Natural killer cell (primary cell): Measurements from ENCODE around the gene RGS2. TPM values are rescaled to one million over a fixed set of nuclear protein-coding genes. Genes with fewer than 3 reads are reported as not detected.

Source experiments
- ATAC-seq, 3 donors: fragments of 150-1000 bp in 2 of 3; fragments of 200-7000 bp in 1 of 3; cut with Tn5 transposase; 1 replicate in 1 of 3; 2 replicates in 2 of 3; pipeline ENCODE4 v1.10.0; 2021; ENCODE audit warnings: mild to moderate bottlenecking in 2 of 3, moderate library complexity in 2 of 3
- DNase-seq, 2 donors: peaks; one replicate each; pipeline versions ENCODE4 v3.0.0 to v3.0.0-alpha.2; 2013 to 2021; ENCODE audit warnings: mixed read lengths in 1 of 2
- H3K27ac ChIP-seq: one replicate; pipeline ENCODE4 v1.5.1; 2013; ENCODE audit warnings: mild to moderate bottlenecking, low read length
- H3K27me3 ChIP-seq: one replicate; pipeline ENCODE4 v1.6.1; 2013; ENCODE audit warnings: low read length; ENCODE audit not compliant: control insufficient read depth, insufficient read depth
- H3K36me3 ChIP-seq: one replicate; pipeline ENCODE4 v1.6.1; 2013; ENCODE audit warnings: low read length; ENCODE audit not compliant: control insufficient read depth, insufficient read depth
- H3K4me1 ChIP-seq: one replicate; pipeline ENCODE4 v1.6.1; 2013; ENCODE audit warnings: low read length; ENCODE audit not compliant: control insufficient read depth, insufficient read depth
- H3K4me3 ChIP-seq: one replicate; pipeline ENCODE4 v1.5.1; 2013; ENCODE audit warnings: low read length
- H3K9me3 ChIP-seq: one replicate; pipeline ENCODE4 v1.6.1; 2013; ENCODE audit warnings: low read length; ENCODE audit not compliant: control insufficient read depth, insufficient read depth
- H3K27ac Mint-ChIP-seq, 2 donors: one replicate each; pipeline ENCODE4 v1.8.0; 2022; ENCODE audit warnings: mild to moderate bottlenecking in 2 of 2, mixed read lengths in 2 of 2, moderate library complexity in 1 of 2
- H3K27me3 Mint-ChIP-seq, 2 donors: one replicate each; pipeline ENCODE4 v1.8.0; 2022; ENCODE audit warnings: low read depth in 2 of 2, mixed read lengths in 2 of 2
- H3K36me3 Mint-ChIP-seq: one replicate; pipeline ENCODE4 v1.8.0; 2022; ENCODE audit warnings: mixed read lengths
- H3K4me1 Mint-ChIP-seq, 2 donors: one replicate each; pipeline ENCODE4 v1.8.0; 2022; ENCODE audit warnings: mixed read lengths in 2 of 2
- H3K4me3 Mint-ChIP-seq: one replicate; pipeline ENCODE4 v1.8.0; 2022; ENCODE audit warnings: mild to moderate bottlenecking, moderate library complexity, mixed read lengths
- H3K9me3 Mint-ChIP-seq, 2 donors: one replicate each; pipeline ENCODE4 v1.8.0; 2022; ENCODE audit warnings: mixed read lengths in 2 of 2
- WGBS: methylation state at CpG from one replicate; pipeline ENCODE4 v1.1.7; 2013; ENCODE audit warnings: missing lambda C conversion rate; ENCODE audit not compliant: insufficient coverage; 5-methylcytosine and 5-hydroxymethylcytosine counted together
- intact Hi-C: fragments of 100-400 bp; cut with micrococcal nuclease; formaldehyde crosslinking; loops from one replicate; pipeline ENCODE4 v1.14.2; 2022
- total RNA-seq, 4 donors: library from RNA; stranded (reverse); fragments of 120-200 nt in 1 of 4; gene quantifications; one replicate each; pipeline versions ENCODE4 v1.2.3 to v1.2.4, GENCODE V29; 2013 to 2022
- TF ChIP-seq, protein P1 (sequence below): fragments of 200-600 bp; IDR thresholded peaks from one replicate; pipeline ENCODE4 v1.8.0; 2022; ENCODE audit warnings: antibody characterized with exemption

The RGS2 gene
- total RNA-seq, 3 donors from 2014 or later (not counting 1 experiment from before 2014, with no cell fraction given), result 117 to 268 (median 154) TPM

DNA sequence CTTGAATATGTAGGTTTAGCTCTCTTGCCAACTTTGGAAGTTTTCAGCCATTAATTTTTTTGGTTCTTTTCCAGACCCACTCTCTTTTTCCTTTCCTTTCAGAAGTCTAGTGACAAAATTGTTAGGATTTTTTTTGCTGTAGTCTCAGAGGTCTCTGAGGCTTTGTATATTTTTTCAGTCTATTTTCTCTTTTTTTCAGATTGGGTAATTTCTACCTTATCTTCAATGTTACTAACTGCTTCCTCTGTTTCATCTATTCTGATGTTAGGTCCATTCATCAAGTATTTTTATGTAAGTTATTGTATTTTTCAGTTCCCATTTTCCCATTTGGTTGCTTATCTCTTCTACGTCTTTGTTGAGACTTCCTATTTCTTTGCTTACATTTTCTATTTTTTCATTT, 15.7 kb downstream of the RGS2 start:
- no peak overlapping the region for H3K4me3 Mint-ChIP-seq
- peaks cover 19 to 37% of the 10 kb centered on the region in 2 donors for H3K27me3 Mint-ChIP-seq
- no peaks in the 10 kb centered on the region for H3K36me3 Mint-ChIP-seq
- H3K4me1 ChIP-seq, result no peaks in the 10 kb centered on the region
- H3K4me3 ChIP-seq, result no peak overlapping the region
- no CpG with 5 or more reads among the region's 1 CpG for WGBS
- no peak overlapping the region for H3K27ac Mint-ChIP-seq
- TF ChIP-seq, protein P1, sequence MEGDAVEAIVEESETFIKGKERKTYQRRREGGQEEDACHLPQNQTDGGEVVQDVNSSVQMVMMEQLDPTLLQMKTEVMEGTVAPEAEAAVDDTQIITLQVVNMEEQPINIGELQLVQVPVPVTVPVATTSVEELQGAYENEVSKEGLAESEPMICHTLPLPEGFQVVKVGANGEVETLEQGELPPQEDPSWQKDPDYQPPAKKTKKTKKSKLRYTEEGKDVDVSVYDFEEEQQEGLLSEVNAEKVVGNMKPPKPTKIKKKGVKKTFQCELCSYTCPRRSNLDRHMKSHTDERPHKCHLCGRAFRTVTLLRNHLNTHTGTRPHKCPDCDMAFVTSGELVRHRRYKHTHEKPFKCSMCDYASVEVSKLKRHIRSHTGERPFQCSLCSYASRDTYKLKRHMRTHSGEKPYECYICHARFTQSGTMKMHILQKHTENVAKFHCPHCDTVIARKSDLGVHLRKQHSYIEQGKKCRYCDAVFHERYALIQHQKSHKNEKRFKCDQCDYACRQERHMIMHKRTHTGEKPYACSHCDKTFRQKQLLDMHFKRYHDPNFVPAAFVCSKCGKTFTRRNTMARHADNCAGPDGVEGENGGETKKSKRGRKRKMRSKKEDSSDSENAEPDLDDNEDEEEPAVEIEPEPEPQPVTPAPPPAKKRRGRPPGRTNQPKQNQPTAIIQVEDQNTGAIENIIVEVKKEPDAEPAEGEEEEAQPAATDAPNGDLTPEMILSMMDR, result no peak
- H3K9me3 Mint-ChIP-seq, result no peaks in the 10 kb centered on the region
- DNase-seq, result no peak
- ATAC-seq, result no peak
- H3K4me1 Mint-ChIP-seq, result no peaks in the 10 kb centered on the region
- H3K9me3 ChIP-seq, result no peaks in the 10 kb centered on the region
- H3K36me3 ChIP-seq, result no peaks in the 10 kb centered on the region
- no peak overlapping the region for H3K27ac ChIP-seq
- peaks cover 3% of the 10 kb centered on the region for H3K27me3 ChIP-seq
- intact Hi-C loops, result no loop called here

DNA sequence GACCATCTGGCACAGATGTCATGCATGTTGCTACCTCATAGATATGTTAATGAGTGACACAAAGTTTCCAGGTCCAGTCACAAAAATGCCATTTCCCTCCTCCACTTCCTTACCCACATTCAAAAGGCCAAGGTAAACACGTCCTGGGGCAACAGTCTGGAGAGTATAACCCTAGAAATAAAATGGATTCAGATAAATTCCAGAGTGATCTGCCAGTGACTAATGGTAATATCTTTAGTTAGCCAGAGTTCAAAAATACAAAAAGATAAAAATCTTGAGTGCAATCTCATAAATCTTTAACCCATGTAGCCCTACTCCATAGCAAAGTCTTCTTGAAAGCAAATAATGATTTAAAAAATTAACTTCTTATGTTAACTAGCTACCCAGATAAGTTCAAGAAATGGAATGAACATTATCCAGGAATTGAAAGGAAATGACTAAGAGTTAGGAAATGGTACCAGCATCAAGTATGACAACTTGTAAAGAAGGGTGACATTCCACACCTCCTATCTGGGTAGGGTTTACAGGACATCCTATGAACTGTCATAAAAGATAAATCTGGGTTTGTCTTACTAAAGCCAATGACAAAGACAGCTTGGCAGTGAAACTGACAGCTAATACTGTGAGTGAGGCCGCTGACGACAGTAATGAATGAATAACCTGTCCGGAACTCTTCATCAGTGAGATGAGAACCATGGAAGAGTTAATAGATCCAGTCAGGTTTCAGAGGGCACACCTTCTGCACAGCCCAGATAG, 18.1 kb downstream of the RGS2 start:
- no peak for ATAC-seq
- Histone ChIP-seq H3K4me1 (no peaks in the 10 kb centered on the region), H3K4me3 (no peak overlapping the region), H3K36me3 (no peaks in the 10 kb centered on the region), H3K9me3 (no peaks in the 10 kb centered on the region), H3K27ac (no peak overlapping the region), H3K27me3 (peaks cover 3% of the 10 kb centered on the region)
- 99% methylated on average over 3 of the region's 4 CpGs for WGBS
- Mint-ChIP-seq H3K27me3 (peaks cover 18 to 37% of the 10 kb centered on the region in 2 donors), H3K36me3 (no peaks in the 10 kb centered on the region), H3K4me3 (no peak overlapping the region), H3K4me1 (no peaks in the 10 kb centered on the region), H3K27ac (no peak overlapping the region), H3K9me3 (no peaks in the 10 kb centered on the region)
- DNase-seq, result no peak
- intact Hi-C loops, result no loop called here
- TF ChIP-seq, protein P1, result no peak

DNA sequence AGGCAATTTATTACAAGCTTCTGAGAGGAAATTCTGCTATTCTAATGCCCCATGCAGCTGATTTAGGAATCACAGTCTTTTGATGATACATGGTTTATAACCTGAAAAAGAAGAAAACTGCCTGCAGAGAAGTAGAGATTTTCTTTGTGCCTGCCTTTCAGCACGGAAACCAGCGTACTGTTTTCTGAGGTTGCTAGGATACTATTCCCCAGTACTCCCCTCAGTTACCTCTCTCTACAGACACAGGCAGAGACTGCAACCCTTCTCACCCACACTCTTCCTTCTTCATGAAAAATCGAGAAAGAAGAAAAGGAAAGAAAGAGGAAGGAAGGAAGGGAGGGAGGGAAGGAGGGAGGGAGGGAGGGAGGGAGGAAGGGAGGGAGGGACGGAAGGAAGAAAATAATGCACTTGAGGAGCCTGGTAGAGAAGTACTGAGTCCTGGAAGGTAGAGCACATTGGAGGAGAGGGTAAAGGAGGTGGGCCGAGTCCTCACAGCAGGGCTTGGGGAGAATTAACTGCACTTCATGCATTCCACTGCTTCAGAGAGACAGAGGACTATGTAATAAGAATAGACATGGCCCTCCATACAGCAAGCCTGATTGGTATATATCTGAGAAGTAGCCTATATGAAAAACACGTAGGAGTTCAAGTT, 21.9 kb downstream of the RGS2 start:
- no peak overlapping the region for H3K27ac ChIP-seq
- H3K9me3 Mint-ChIP-seq, result no peaks in the 10 kb centered on the region
- ATAC-seq (no peak), DNase-seq (no peak)
- H3K27me3 ChIP-seq, result no peaks in the 10 kb centered on the region
- H3K9me3 ChIP-seq, result no peaks in the 10 kb centered on the region
- no peaks in the 10 kb centered on the region for H3K4me1 ChIP-seq
- no peaks in the 10 kb centered on the region for H3K4me1 Mint-ChIP-seq
- TF ChIP-seq, protein P1, result no peak
- intact Hi-C loops, result no loop called here
- no peaks in the 10 kb centered on the region for H3K36me3 Mint-ChIP-seq
- no peak overlapping the region for H3K27ac Mint-ChIP-seq
- WGBS, result 67% methylated on average over 4 of the region's 6 CpGs
- H3K4me3 ChIP-seq, result no peak overlapping the region
- no peaks in the 10 kb centered on the region for H3K36me3 ChIP-seq
- H3K27me3 Mint-ChIP-seq, result peaks cover 17 to 25% of the 10 kb centered on the region in 2 donors
- no peak overlapping the region for H3K4me3 Mint-ChIP-seq
